GM18505 (cell line): ENCODE data around the gene S1PR3.

ENCODE experiments used
- ATAC-seq: cut with Tn5 transposase; IDR thresholded peaks from one replicate; pipeline ENCODE4 v1.9.1; 2021; ENCODE audit not compliant: unreplicated experiment
- POLR2A ChIP-seq: IDR thresholded peaks from 4 replicates; pipeline ENCODE4 v1.6.1; 2011; ENCODE audit warnings: borderline replicate concordance; ENCODE audit not compliant: insufficient read depth, insufficient read length; ENCODE audit errors: extremely low read depth

The S1PR3 gene

DNA sequence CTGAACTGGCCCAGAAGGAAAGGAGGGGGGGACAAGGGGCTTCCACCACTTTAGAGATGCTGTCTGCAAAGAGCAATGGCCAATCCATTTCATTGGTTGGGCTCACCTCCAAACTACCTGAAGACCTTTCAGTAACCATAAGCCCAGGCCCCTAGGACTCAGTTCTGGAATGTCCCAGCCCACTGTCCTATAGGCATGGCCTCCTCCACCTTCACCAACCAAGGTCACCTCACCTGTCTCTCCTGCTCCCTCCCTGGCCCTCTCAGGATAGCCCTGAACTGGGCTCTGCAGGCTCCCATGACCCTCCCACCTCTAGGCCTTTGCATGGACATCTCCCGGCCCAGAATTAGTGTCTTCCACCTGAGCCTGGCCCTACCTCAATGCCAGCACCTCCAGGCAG is 22.4 kb downstream of the S1PR3 start:
- ATAC-seq, result no peak
- no peak for TF ChIP-seq POLR2A

- TF ChIP-seq POLR2A, result no peak
Measured at GRCh38 chr9:89014153-89014552, 22.9 kb downstream of the S1PR3 start.

DNA sequence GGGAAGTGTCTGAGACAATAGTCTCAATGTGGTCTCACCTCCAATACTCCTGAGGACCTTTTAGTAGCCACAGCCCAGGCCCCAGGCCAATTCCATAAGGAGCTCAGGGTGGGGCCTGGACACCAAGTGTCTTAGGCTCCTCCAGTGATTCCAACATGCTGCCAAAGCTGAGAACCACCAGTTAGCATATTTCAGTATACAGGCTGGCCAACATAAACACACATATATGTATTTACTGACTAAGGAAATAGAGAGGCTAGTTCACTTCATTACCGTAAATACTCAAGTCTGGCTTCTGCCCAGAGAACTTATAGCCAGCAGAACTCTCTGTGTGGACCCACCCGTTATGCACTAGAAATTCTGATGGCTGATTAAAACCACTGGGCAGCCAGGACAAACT is 24.1 kb downstream of the S1PR3 start:
- ATAC-seq, result no peak
- TF ChIP-seq POLR2A, result no peak

More at GRCh38 chr9:89014153-89014552, 22.9 kb downstream of the S1PR3 start:
- no peak for ATAC-seq

DNA sequence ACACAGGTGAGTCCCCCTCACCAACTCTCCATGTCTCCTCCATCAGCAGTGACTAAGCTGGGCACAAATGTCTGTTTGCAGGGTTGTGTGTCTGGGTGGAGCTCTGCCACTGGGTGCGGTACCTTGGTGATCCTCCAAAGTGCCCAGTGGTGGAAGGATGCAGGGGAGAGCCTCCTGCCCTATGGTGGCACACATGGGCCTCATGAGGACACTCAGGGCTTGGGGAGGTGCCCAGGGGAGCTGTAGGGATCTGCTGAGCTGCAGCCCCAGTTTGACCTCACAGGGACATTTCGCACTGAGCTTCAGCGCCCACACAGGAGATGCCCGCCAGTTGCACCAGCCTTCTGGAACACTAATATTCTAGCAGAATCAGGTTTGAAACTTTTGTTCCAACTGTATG is 29.5 kb downstream of the S1PR3 start:
- ATAC-seq, result no peak
- no peak for TF ChIP-seq POLR2A

- ATAC-seq, result no peak
- TF ChIP-seq POLR2A, result no peak
Measured at GRCh38 chr9:89021154-89021803, 30.0 kb downstream of the S1PR3 start.

DNA sequence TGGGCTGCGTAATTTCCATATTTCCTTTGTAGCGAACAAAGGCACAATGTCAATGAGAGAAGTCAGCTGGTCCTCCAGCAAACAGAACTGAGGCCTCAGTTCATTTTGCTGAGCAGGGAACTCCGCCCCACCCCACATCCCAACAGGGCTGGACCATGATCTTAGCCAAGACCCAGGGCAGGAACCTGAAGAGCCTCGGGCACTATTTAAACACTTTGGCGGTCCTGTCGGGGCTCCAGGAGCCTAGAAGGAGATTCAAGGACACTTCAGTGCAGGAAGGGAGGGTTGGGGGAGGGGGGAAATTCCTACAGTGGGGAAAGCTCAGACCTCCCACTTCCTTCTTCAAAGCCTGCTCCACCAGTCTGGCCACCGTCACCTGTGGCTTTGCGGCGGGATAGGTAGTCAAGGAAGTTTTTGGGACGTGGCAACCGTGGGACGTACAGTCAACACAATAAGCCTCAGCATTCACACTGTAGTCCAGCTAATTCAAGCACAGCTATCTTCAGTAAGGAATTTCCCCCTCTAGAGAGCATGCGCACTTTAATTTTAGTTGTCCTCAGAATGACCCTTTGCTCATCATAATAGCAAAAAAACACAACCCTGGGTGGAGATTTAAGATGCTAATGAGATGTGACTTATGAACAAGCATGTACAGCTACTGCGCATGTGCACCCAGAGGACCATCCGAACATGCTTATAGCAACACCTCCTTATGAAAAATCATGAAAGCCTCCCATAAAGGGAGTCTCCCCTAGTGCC is 30.9 kb downstream of the S1PR3 start:
- TF ChIP-seq POLR2A, result no peak
- no peak for ATAC-seq

DNA sequence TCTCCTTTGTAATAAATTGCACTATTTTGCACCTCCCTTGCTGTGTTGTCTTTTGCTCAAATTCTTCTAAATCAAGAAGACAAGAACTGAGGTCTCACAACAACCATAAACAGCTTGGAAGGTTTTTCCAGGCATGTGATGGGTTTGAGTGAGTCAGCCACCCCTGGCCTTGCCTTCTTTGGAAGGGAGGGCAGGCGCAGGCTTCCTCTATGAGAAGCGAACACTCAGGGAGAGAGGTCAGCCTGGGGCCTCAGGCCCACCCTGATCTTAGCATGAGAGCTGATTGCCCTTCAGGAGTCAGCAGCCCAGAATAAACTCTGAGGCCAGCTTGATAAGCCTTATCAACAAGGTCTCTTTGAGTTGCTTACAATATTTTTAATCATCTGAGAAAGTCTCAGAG is 31.6 kb downstream of the S1PR3 start:
- TF ChIP-seq POLR2A, result no peak
- ATAC-seq, result no peak

DNA sequence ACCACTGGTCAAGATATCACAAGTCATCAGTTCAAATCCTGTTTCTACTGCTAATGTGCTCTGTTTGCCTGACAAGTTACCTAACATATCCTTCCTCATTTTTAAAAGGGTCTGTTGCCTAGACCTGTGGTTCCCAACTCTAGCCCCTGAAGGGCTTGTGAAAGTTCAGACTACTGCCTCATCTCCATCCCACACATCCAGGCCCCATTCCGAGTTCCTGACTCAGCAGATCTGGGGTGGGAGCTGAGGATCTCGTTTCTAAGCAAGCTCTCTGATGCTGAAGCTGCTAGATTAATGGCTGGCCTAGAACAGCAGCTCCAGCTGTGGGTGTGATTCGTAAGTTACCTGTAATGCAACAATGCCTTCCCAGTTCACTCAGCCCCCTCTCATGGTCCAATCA is 32.5 kb downstream of the S1PR3 start:
- no peak for TF ChIP-seq POLR2A
- ATAC-seq, result no peak

DNA sequence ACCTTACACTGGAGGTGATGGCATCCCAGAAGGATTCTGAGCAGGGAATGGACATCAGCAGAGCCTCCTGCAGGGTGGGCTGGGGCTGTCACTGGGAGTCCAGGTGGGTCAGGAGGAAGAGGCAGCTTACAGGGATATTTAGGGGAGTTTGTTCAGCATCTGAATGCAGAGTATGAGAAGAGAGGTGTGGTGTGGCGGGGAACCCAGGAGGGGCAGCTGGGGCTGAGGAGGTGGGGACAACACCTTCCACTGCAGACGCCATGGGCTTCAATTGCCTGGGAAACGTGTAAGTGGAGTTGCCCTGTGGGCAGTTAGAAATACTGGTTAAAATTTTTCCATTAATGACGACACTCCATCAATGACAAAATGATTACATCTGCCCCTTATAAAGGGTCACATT is 33.5 kb downstream of the S1PR3 start:
- no peak for ATAC-seq
- no peak for TF ChIP-seq POLR2A

- ATAC-seq, result no peak
- TF ChIP-seq POLR2A, result no peak
Measured at GRCh38 chr9:89025553-89025952, 34.3 kb downstream of the S1PR3 start.

DNA sequence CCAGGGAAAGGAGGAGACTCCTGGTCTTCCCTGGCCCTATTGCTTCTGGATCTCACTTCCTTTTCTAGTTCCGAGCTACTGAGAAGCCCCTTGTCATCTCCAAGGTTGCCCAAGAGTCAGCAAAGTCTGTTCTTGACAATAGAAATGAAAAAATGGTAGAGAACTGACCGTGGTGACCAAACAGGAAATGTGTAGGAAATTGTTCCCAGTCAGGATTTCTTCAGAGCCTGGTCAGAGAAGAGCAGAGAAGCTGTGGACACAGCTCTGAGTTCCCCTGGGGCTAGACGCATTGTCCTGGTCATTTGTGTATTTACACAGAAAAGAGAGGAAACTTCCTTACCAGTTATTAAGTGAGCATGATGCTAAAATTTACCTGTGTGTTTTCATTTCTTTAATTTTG is 35.6 kb downstream of the S1PR3 start:
- ATAC-seq, result no peak
- TF ChIP-seq POLR2A, result no peak

DNA sequence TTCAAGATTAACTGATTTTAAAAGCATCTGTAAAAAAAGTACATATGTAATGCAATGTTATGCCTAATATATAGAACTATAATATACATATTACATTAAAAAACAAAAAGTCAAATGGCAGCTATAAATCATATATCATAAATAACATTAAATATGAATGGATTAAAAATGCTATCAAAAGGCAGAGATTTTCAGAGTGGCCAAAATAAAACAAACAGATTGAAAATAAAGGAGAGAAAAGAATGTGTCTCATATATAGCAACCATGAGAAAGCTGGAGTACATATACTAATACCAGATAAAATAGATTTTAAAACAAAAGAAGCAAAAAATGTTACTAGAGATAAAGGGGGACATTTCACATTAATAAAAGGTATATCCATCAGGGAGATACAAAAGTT is 38.5 kb downstream of the S1PR3 start:
- ATAC-seq, result no peak
- TF ChIP-seq POLR2A, result no peak

DNA sequence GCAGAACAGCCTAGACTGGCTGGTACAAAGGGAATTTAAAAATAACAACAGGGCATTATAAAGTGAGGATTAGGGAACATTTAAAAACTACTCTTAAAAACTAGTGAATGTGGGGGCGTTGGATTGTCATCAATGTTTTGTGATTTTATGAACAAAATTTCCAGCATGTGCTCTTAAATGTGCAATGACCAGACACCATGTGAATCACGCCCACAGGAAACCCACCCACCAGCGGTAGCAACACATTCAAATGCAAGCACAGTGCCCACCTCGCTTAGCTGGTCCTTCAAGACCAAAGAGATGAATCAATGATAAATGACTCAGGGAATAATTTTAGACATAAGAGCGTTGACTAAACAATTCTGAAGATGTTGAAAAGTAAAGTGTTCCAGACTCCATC is 40.9 kb downstream of the S1PR3 start:
- no peak for TF ChIP-seq POLR2A
- ATAC-seq, result no peak

DNA sequence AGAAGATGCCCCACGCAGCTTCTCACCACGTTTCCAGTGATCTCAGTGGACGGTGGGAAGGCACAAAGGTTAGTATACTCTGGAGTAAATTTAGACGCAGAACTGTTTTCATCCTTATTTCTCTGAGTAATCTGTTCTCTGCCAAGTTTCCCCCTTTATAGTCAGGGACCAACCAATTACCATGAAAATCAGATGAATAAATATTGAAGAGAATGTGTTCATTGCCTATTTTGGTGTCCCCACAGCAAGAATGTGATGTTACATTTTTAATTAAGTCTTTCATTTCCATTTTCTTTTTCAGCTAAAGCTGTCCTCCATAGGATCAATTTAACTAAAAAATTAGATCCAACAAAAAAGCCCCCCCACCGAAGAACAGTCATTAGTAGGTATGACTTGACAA is 41.4 kb downstream of the S1PR3 start:
- no peak for ATAC-seq
- no peak for TF ChIP-seq POLR2A
